K562 (cell line): Measurements from ENCODE around the gene FMC1. TPM values are rescaled to one million over a fixed set of nuclear protein-coding genes. Genes with fewer than 3 reads are reported as not detected.

Experiments used
- BACH1 ChIP-seq: fragments of 200-800 bp; sonication (Bioruptor generic); IDR thresholded peaks from 2 replicates; pipeline ENCODE4 v1.6.1; 2016; ENCODE audit warnings: missing genetic modification characterization, missing compliant biosample characterization
- BDP1 ChIP-seq: IDR thresholded peaks from 3 replicates; pipeline ENCODE4 v1.6.1; 2011; ENCODE audit not compliant: insufficient read length, insufficient read depth
- ELF2 ChIP-seq: fragments of 250-450 bp; sonication (Bioruptor Pico); IDR thresholded peaks from 2 replicates; pipeline ENCODE4 v1.5.0; 2021; ENCODE audit warnings: mild to moderate bottlenecking
- ERF ChIP-seq: fragments of 450-650 bp; formaldehyde crosslinking; IDR thresholded peaks from 2 replicates; pipeline ENCODE4 v1.4.0; 2020; ENCODE audit warnings: mild to moderate bottlenecking, mixed read lengths
- HDAC2 ChIP-seq: fragments of 450-650 bp; IDR thresholded peaks from 2 replicates; pipeline ENCODE4 v1.6.1; 2016; ENCODE audit warnings: mild to moderate bottlenecking
- KAT8 ChIP-seq: fragments of 450-650 bp; IDR thresholded peaks from 2 replicates; pipeline ENCODE4 v1.6.1; 2016; ENCODE audit warnings: low read depth, mild to moderate bottlenecking
- LCOR ChIP-seq: sonication (generic); formaldehyde crosslinking; IDR thresholded peaks from 2 replicates; pipeline ENCODE4 v1.8.0; 2022; ENCODE audit warnings: mild to moderate bottlenecking, missing genetic modification reagents
- MBD2 ChIP-seq: sonication (generic); IDR thresholded peaks from 2 replicates; pipeline ENCODE4 v1.6.1; 2016; ENCODE audit warnings: low read depth, borderline replicate concordance
- MCM5 ChIP-seq: fragments of 450-650 bp; IDR thresholded peaks from 2 replicates; pipeline ENCODE4 v1.6.1; 2016; ENCODE audit warnings: low read depth
- MECOM ChIP-seq: fragments of 250-450 bp; sonication (Bioruptor Pico); IDR thresholded peaks from 2 replicates; pipeline ENCODE4 v1.8.0; 2022; ENCODE audit warnings: inconsistent platforms
- NBN ChIP-seq: fragments of 450-650 bp; IDR thresholded peaks from 2 replicates; pipeline ENCODE4 v1.6.1; 2016; ENCODE audit warnings: low read depth, mild to moderate bottlenecking
- NELFE ChIP-seq: IDR thresholded peaks from 2 replicates; pipeline ENCODE4 v1.6.1; 2011; ENCODE audit warnings: mild to moderate bottlenecking; ENCODE audit not compliant: insufficient read depth, insufficient read length
- NR4A1 ChIP-seq, 2 experiments: fragments of 250-450 bp in 1 of 2; fragments of 450-650 bp in 1 of 2; sonication (Bioruptor Pico) in 1 of 2; IDR thresholded peaks; 2 replicates each; pipeline versions ENCODE4 v1.4.0 to v1.6.1; 2016 to 2020; ENCODE audit warnings: mild to moderate bottlenecking in 2 of 2, missing compliant biosample characterization in 1 of 2, missing genetic modification characterization in 1 of 2, moderate library complexity in 1 of 2
- PURB ChIP-seq: sonication (generic); formaldehyde crosslinking; IDR thresholded peaks from 2 replicates; pipeline ENCODE4 v1.9.0; 2021; ENCODE audit warnings: low read depth, mild to moderate bottlenecking, missing genetic modification reagents
- TFAM ChIP-seq: fragments of 250-450 bp; sonication (Bioruptor Pico); conservative IDR thresholded peaks from 2 replicates; pipeline ENCODE4 v1.5.0; 2021; ENCODE audit warnings: mild to moderate bottlenecking, moderate library complexity
- XRCC3 ChIP-seq: fragments of 450-650 bp; IDR thresholded peaks from 2 replicates; pipeline ENCODE4 v1.6.1; 2017; ENCODE audit warnings: mild to moderate bottlenecking, moderate library complexity
- ZBTB43 ChIP-seq: sonication (generic); formaldehyde crosslinking; IDR thresholded peaks from 2 replicates; pipeline ENCODE4 v1.8.0; 2023; ENCODE audit warnings: mild to moderate bottlenecking, missing genetic modification reagents
- ZFP1 ChIP-seq: fragments of 450-650 bp; formaldehyde crosslinking; IDR thresholded peaks from 2 replicates; pipeline ENCODE4 v1.4.0; 2020; ENCODE audit warnings: mild to moderate bottlenecking, mixed read lengths
- ZNF224 ChIP-seq: sonication (generic); formaldehyde crosslinking; IDR thresholded peaks from 2 replicates; pipeline ENCODE4 v1.8.0; 2022; ENCODE audit warnings: mild to moderate bottlenecking, missing genetic modification reagents
- ZNF253 ChIP-seq: fragments of 250-450 bp; sonication (Bioruptor Pico); conservative IDR thresholded peaks from 2 replicates; pipeline ENCODE4 v1.6.1; 2021; ENCODE audit warnings: mild to moderate bottlenecking
- ZNF445 ChIP-seq: fragments of 250-450 bp; sonication (Bioruptor Pico); IDR thresholded peaks from 2 replicates; pipeline ENCODE4 v1.4.0; 2020; ENCODE audit warnings: low read depth, mild to moderate bottlenecking, moderate library complexity
- ZNF699 ChIP-seq: fragments of 250-450 bp; sonication (Bioruptor Pico); IDR thresholded peaks from 2 replicates; pipeline ENCODE4 v1.8.0; 2021; ENCODE audit warnings: mild to moderate bottlenecking, moderate library complexity; ENCODE audit not compliant: insufficient replicate concordance
- ZSCAN32 ChIP-seq: fragments of 450-650 bp; formaldehyde crosslinking; IDR thresholded peaks from 2 replicates; pipeline ENCODE4 v1.4.0; 2020; ENCODE audit warnings: mild to moderate bottlenecking, moderate library complexity
- polyA plus RNA-seq, 8 experiments: library from polyadenylated mRNA; depleted of rRNA in 4 of 8; stranded (reverse) in 5 of 8; unstranded in 3 of 8; fragments of >200 nt; fragmentation: Nextera tagmentation in 2 of 8; fragmentation: Illumina TruSeq in 1 of 8; extraction: Ambion mirVana in 2 of 8; extraction: Trizol in 1 of 8; gene quantifications; 2 replicates each; pipeline versions ENCODE4 v1.2.1 to v1.2.3, GENCODE V29; 2011 to 2014; ENCODE audit warnings: inconsistent platforms in 1 of 8, missing spikeins in 1 of 8
- total RNA-seq, 7 experiments: library from RNA; depleted of rRNA in 6 of 7; stranded (reverse); fragments of >200 nt in 6 of 7; fragmentation: Illumina TruSeq in 2 of 7; extraction: Trizol in 2 of 7; gene quantifications; 2 replicates each; pipeline versions ENCODE4 v1.2.1 to v1.2.3, GENCODE V29; 2011 to 2021; ENCODE audit warnings: low replicate concordance in 1 of 7
- TF ChIP-seq, protein P1 (sequence below): sonication (generic); formaldehyde crosslinking; IDR thresholded peaks from 2 replicates; pipeline ENCODE4 v1.8.1; 2022; ENCODE audit warnings: missing genetic modification reagents
- TF ChIP-seq, protein P2 (sequence below): IDR thresholded peaks from 3 replicates; pipeline ENCODE4 v1.6.1; 2011; ENCODE audit warnings: borderline replicate concordance, mild to moderate bottlenecking; ENCODE audit not compliant: insufficient read length, insufficient read depth

Gene FMC1
- total and polyA plus RNA-seq, 9 of the 15 experiments (the other 6 are each of a cell fraction or from before 2014, with no cell fraction given) = 14.0 to 116 (median 29.0) TPM

DNA sequence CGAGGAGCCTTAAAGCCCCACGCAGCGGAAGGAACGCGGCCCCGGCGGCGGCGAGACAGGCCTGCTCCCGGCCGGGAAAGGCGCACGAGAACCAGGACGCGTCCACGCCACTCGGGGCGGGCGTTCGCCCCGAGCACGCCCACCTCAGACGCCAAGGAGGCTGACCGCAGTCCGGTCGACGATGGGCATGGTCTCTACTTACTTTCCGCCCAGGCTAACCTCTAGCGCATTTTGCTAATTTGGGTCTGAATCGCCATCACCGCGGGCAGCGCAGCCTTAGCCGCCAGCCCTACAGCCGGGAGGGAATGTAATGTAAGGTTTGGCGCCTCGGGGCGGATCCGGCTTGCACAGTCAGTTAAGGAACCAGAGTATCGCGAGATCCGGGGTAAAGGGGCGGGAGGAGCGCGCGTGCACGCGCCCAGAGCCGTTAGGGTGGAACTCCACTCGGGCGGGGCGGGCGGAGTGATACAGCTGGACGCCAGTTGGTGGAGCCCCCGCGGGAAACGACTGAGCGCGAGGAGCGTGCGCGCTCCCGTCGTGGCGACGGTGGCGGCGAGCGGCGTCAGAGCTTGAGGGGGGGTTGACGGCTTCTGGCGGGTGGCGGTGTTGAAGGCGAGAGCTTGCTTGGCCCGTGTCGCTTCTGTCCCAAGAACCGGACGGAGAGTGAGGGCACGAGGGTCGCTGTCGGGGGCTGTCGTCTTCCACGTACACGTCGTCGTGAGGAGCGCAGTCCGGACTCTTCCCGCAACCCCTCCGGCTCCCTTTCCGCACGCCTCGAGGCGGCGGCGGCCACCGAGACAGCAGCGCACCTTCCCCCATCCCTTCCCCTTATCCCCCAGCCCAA lies 18.5 kb downstream of the FMC1 start, which contains the start of gene LUC7L2 (continued):
- TF ChIP-seq XRCC3 = no peak
- TF ChIP-seq KAT8 = no peak
- peak; percentile 80; the same call in 1 of the 2 replicates for TF ChIP-seq HDAC2
- no peak for TF ChIP-seq ZFP1
- peak; percentile 87; the same call in 1 of the 2 replicates for TF ChIP-seq ERF (CRISPR knock-in tag)
- TF ChIP-seq TFAM (CRISPR knock-in tag) = no peak
- no peak for TF ChIP-seq BDP1
- TF ChIP-seq ZBTB43 (CRISPR knock-in tag) = peak; percentile 97
- no peak for TF ChIP-seq MCM5
- no peak for TF ChIP-seq ZSCAN32 (CRISPR knock-in tag)
- TF ChIP-seq ZNF699 = no peak
- TF ChIP-seq LCOR (CRISPR knock-in tag) = peak; percentile 96
- TF ChIP-seq, protein P1, sequence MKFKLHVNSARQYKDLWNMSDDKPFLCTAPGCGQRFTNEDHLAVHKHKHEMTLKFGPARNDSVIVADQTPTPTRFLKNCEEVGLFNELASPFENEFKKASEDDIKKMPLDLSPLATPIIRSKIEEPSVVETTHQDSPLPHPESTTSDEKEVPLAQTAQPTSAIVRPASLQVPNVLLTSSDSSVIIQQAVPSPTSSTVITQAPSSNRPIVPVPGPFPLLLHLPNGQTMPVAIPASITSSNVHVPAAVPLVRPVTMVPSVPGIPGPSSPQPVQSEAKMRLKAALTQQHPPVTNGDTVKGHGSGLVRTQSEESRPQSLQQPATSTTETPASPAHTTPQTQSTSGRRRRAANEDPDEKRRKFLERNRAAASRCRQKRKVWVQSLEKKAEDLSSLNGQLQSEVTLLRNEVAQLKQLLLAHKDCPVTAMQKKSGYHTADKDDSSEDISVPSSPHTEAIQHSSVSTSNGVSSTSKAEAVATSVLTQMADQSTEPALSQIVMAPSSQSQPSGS (CRISPR knock-in tag) = no peak; the same call in 1 of the 2 replicates
- 0 out of 2 replicates have a peak, but pooled peaks have one; percentile 12 for TF ChIP-seq ELF2 (CRISPR knock-in tag)
- no peak for TF ChIP-seq NELFE
- TF ChIP-seq ZNF224 (CRISPR knock-in tag) = peak; percentile 94
- peak; percentile 74; the same call in 1 of the 2 replicates for TF ChIP-seq NBN
- TF ChIP-seq ZNF253 (CRISPR knock-in tag) = no peak
- no peak for TF ChIP-seq MECOM (CRISPR knock-in tag)
- TF ChIP-seq, protein P2, sequence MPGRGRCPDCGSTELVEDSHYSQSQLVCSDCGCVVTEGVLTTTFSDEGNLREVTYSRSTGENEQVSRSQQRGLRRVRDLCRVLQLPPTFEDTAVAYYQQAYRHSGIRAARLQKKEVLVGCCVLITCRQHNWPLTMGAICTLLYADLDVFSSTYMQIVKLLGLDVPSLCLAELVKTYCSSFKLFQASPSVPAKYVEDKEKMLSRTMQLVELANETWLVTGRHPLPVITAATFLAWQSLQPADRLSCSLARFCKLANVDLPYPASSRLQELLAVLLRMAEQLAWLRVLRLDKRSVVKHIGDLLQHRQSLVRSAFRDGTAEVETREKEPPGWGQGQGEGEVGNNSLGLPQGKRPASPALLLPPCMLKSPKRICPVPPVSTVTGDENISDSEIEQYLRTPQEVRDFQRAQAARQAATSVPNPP = no peak
- TF ChIP-seq BACH1 (tag) = no peak
- TF ChIP-seq PURB (CRISPR knock-in tag) = no peak
- no peak for TF ChIP-seq ZNF445 (CRISPR knock-in tag)
- TF ChIP-seq MBD2 = peak; percentile 94
- TF ChIP-seq NR4A1 (CRISPR knock-in tag; IDR thresholded peaks at IDR 0.05) = no peak; the same call in 1 of the 2 replicates
- TF ChIP-seq NR4A1 (tag; IDR thresholded peaks at IDR 0.05) = peak; percentile 46; the same call in 1 of the 2 replicates
